B cell (primary cell): Measurements from ENCODE around the gene CMIP. TPM values are rescaled to one million over a fixed set of nuclear protein-coding genes. Genes with fewer than 3 reads are reported as not detected.

Source experiments
- ATAC-seq: fragments of 200-7000 bp; cut with Tn5 transposase; one replicate; pipeline ENCODE4 v1.10.0; 2021; ENCODE audit warnings: low read depth, mild to moderate bottlenecking, moderate number of reproducible peaks, moderate library complexity
- CTCF ChIA-PET: fragments of 350-600 bp; sonication (Branson Sonifier 250); formaldehyde crosslinking; loops from one replicate; lab custom pipeline; 2021; ENCODE audit warnings: antibody characterized with exemption, inconsistent platforms; lab: Charles Lee
- POLR2A ChIA-PET: fragments of 350-600 bp; sonication (Branson Sonifier 250); formaldehyde crosslinking; loops from one replicate; lab custom pipeline; 2021; ENCODE audit warnings: antibody characterized with exemption; lab: Charles Lee
- DNase-seq: peaks from one replicate; pipeline ENCODE4 v3.0.0; 2013
- H2AFZ ChIP-seq: 2 replicates; pipeline ENCODE4 v1.6.1; 2012; ENCODE audit warnings: mild to moderate bottlenecking, low read depth, low read length; ENCODE audit not compliant: insufficient read depth, poor library complexity, severe bottlenecking
- H3K27ac ChIP-seq, 2 donors: 1 replicate in 1 of 2; 2 replicates in 1 of 2; pipeline ENCODE4 v1.5.1; 2012 to 2013; ENCODE audit warnings: low read length in 2 of 2, mild to moderate bottlenecking in 2 of 2, moderate library complexity in 1 of 2
- H3K27me3 ChIP-seq, 4 experiments: fragments of 200-600 bp in 1 of 4; sonication (generic) in 1 of 4; replicated peaks in 1 of 4; 1 replicate in 2 of 4; 2 replicates in 2 of 4; pipeline versions ENCODE4 v1.6.1 to v1.7.0; 2013 to 2016; ENCODE audit warnings: low read length in 3 of 4, mild to moderate bottlenecking in 2 of 4, mixed read lengths in 1 of 4, moderate library complexity in 1 of 4; ENCODE audit not compliant: insufficient read depth in 4 of 4, control insufficient read depth in 3 of 4; ENCODE audit errors: control extremely low read depth in 1 of 4
- H3K36me3 ChIP-seq, 2 experiments: replicated peaks in 1 of 2; 1 replicate in 1 of 2; 2 replicates in 1 of 2; pipeline versions ENCODE4 v1.6.1 to v1.7.1; 2013; ENCODE audit warnings: low read length in 1 of 2; ENCODE audit not compliant: insufficient read depth in 2 of 2, control insufficient read depth in 1 of 2; ENCODE audit errors: control extremely low read depth in 1 of 2, extremely low read depth in 1 of 2
- H3K4me1 ChIP-seq, 2 donors: fragments of 200-600 bp in 1 of 2; sonication (generic) in 1 of 2; 1 replicate in 1 of 2; 2 replicates in 1 of 2; pipeline versions ENCODE4 v1.5.1 to v1.6.1; 2013 to 2017; ENCODE audit warnings: low read length in 2 of 2; ENCODE audit not compliant: control insufficient read depth in 2 of 2, insufficient read depth in 2 of 2
- H3K4me2 ChIP-seq: replicated peaks from 2 replicates; pipeline ENCODE3; 2012; ENCODE audit warnings: mild to moderate bottlenecking, low read depth, low read length; ENCODE audit not compliant: poor library complexity, severe bottlenecking
- H3K4me3 ChIP-seq, 5 experiments: fragments of 200-600 bp in 1 of 5; sonication (generic) in 1 of 5; 1 replicate in 3 of 5; 2 replicates in 2 of 5; pipeline versions ENCODE4 v1.5.1 to v1.7.0; 2011 to 2016; ENCODE audit warnings: low read length in 4 of 5, mild to moderate bottlenecking in 4 of 5, low read depth in 2 of 5, control low read depth in 1 of 5, moderate library complexity in 1 of 5; ENCODE audit not compliant: insufficient read depth in 1 of 5; ENCODE audit errors: control extremely low read depth in 1 of 5, extremely low read depth in 1 of 5
- H3K79me2 ChIP-seq: fragments of 200-600 bp; sonication (generic); one replicate; pipeline ENCODE4 v1.6.0; 2016; ENCODE audit warnings: low read length; ENCODE audit not compliant: control insufficient read depth, insufficient read depth
- H3K9ac ChIP-seq: fragments of 200-600 bp; sonication (generic); 2 replicates; pipeline ENCODE4 v1.6.1; 2017; ENCODE audit warnings: mild to moderate bottlenecking, low read length, moderate library complexity
- H3K9me3 ChIP-seq, 3 donors: one replicate each; pipeline versions ENCODE4 v1.6.1 to v1.7.1; 2013; ENCODE audit warnings: low read length in 2 of 3; ENCODE audit not compliant: control insufficient read depth in 2 of 3, insufficient read depth in 1 of 3; ENCODE audit errors: control extremely low read depth in 1 of 3
- H4K20me1 ChIP-seq: 2 replicates; pipeline ENCODE4 v1.6.0; 2012; ENCODE audit warnings: mild to moderate bottlenecking, low read length; ENCODE audit not compliant: insufficient read depth, control insufficient read depth, poor library complexity, severe bottlenecking
- H3K27ac Mint-ChIP-seq: one replicate; pipeline ENCODE4 v1.8.0; 2021; ENCODE audit warnings: mixed read lengths
- H3K27me3 Mint-ChIP-seq: one replicate; pipeline ENCODE4 v1.8.0; 2021; ENCODE audit warnings: mixed read lengths
- H3K4me1 Mint-ChIP-seq: one replicate; pipeline ENCODE4 v1.8.0; 2021; ENCODE audit warnings: mixed read lengths
- H3K4me3 Mint-ChIP-seq: one replicate; pipeline ENCODE4 v1.8.0; 2021; ENCODE audit warnings: mixed read lengths
- H3K9me3 Mint-ChIP-seq: one replicate; pipeline ENCODE4 v1.8.0; 2022; ENCODE audit warnings: mixed read lengths; ENCODE audit not compliant: insufficient read depth
- CTCF ChIP-seq: fragments of 200-600 bp; IDR thresholded peaks from one replicate; pipeline ENCODE4 v1.8.0; 2022; ENCODE audit warnings: antibody characterized with exemption, mild to moderate bottlenecking
- EZH2 ChIP-seq: IDR thresholded peaks from 2 replicates; pipeline ENCODE4 v1.6.1; 2012; ENCODE audit warnings: borderline replicate concordance, low read depth, mild to moderate bottlenecking, moderate library complexity, low read length; ENCODE audit not compliant: insufficient read depth, poor library complexity, severe bottlenecking
- WGBS: methylation state at CpG from one replicate; pipeline ENCODE4 v1.1.5; 2013; ENCODE audit warnings: missing lambda C conversion rate; ENCODE audit not compliant: insufficient coverage; 5-methylcytosine and 5-hydroxymethylcytosine counted together
- intact Hi-C: fragments of 100-400 bp; cut with micrococcal nuclease; formaldehyde crosslinking; loops from one replicate; pipeline ENCODE4 v1.10.0; 2022
- polyA plus RNA-seq: library from polyadenylated mRNA; depleted of rRNA; stranded (reverse); fragments of >200 nt; gene quantifications from 2 replicates; pipeline ENCODE4 v1.2.3, GENCODE V29; 2012
- total RNA-seq, 2 donors: library from RNA; stranded (reverse); fragments of 120-200 nt in 1 of 2; gene quantifications; 1 replicate in 1 of 2; 2 replicates in 1 of 2; pipeline versions ENCODE4 v1.2.3 to v1.2.4, GENCODE V29; 2013 to 2022

The CMIP gene
- total and polyA plus RNA-seq, 2 donors (not counting 1 experiment from before 2014, with no cell fraction given) = 27.1 to 155 TPM

- Histone ChIP-seq H3K27me3 (no peaks in the 10 kb centered on the region), H3K4me3 (no peak overlapping the region), H3K4me1 (peaks cover 76 to 83% of the 10 kb centered on the region in 2 donors), H3K9ac (no peak overlapping the region), H3K4me2 (no peak overlapping the region), H3K36me3 (peaks cover 0 to 25% of the 10 kb centered on the region in 2 experiments), H3K9me3 (no peaks in the 10 kb centered on the region), H4K20me1 (peaks cover 10% of the 10 kb centered on the region), H2AFZ (no peak overlapping the region), H3K79me2 (peaks cover 95% of the 10 kb centered on the region), H3K27ac (no peak overlapping the region)
- CTCF ChIA-PET = interaction anchor here (0.6 to 1.8 kb wide), 5 partner anchors 8 to 343 kb away, joined by 3 to 9 read pairs (median 3); no protein-coding TSS in a partner anchor
- H3K27me3 Mint-ChIP-seq = no peaks in the 10 kb centered on the region
- ATAC-seq (no peak), DNase-seq (no peak)
- no peak overlapping the region for H3K4me3 Mint-ChIP-seq
- TF ChIP-seq EZH2 = no peak
- no peak for TF ChIP-seq CTCF
- no peaks in the 10 kb centered on the region for H3K9me3 Mint-ChIP-seq
- intact Hi-C loops = no loop called here
- peaks cover 90% of the 10 kb centered on the region for H3K4me1 Mint-ChIP-seq
- peak overlapping the region; percentile 10 for H3K27ac Mint-ChIP-seq
- 99% methylated on average over 8 of the region's 10 CpGs for WGBS
- POLR2A ChIA-PET = interaction anchor here (0.6 kb wide), 1 partner anchor 391 kb away, joined by 3 read pairs; no protein-coding TSS in a partner anchor
These were observed 28.9 kb downstream of the CMIP start for GRCh38 chr16:81473558-81473957.
